ENCODE data around the gene ACVR1. TPM values are rescaled to one million over a fixed set of nuclear protein-coding genes. Genes with fewer than 3 reads are reported as not detected.

The ACVR1 gene
- polyA plus RNA-seq, 1 experiment, result 50.6 TPM

GRCh38 chr2:157787364-157787938 lies 88.7 kb downstream of the ACVR1 start:
- POLR2A ChIA-PET, result no interaction called here
- no peak for DNase-seq (ENCODE audit: low read depth, low spot score)
- Histone ChIP-seq H3K9me3 (ENCODE audit: control insufficient read depth, insufficient read depth, low read length) (no peaks in the 10 kb centered on the region), H3K27ac (ENCODE audit: low read depth, low read length) (no peak overlapping the region), H3K4me3 (ENCODE audit: low read depth, low read length) (no peak overlapping the region), H3K27me3 (ENCODE audit: control insufficient read depth, insufficient read depth, low read length) (no peaks in the 10 kb centered on the region)
- no peak for TF ChIP-seq CTCF (IDR thresholded peaks at IDR 0.05; ENCODE audit: low read depth, low read length)
- CTCF ChIA-PET, result interaction anchor here (1.1 to 2.5 kb wide), 3 partner anchors 9 to 237 kb away, joined by 4 to 8 read pairs (median 6); no protein-coding TSS in a partner anchor

GRCh38 chr2:157786663-157787363 lies 89.3 kb downstream of the ACVR1 start:
- ChIA-PET CTCF (interaction anchor here (1.1 to 1.7 kb wide), 2 partner anchors 9 to 21 kb away, joined by 4 to 8 read pairs; no protein-coding TSS in a partner anchor), POLR2A (no interaction called here)
- H3K4me3 ChIP-seq (ENCODE audit: low read depth, low read length), result no peak overlapping the region
- no peaks in the 10 kb centered on the region for H3K27me3 ChIP-seq (ENCODE audit: control insufficient read depth, insufficient read depth, low read length)
- no peak for DNase-seq (ENCODE audit: low read depth, low spot score)
- TF ChIP-seq CTCF (IDR thresholded peaks at IDR 0.05; ENCODE audit: low read depth, low read length), result no peak
- H3K9me3 ChIP-seq (ENCODE audit: control insufficient read depth, insufficient read depth, low read length), result no peaks in the 10 kb centered on the region
- no peak overlapping the region for H3K27ac ChIP-seq (ENCODE audit: low read depth, low read length)

- CTCF ChIA-PET, result interaction anchor here (0.9 to 1.7 kb wide), 2 partner anchors 8 to 91 kb away, joined by 3 to 8 read pairs; no protein-coding TSS in a partner anchor
- Histone ChIP-seq H3K9me3 (ENCODE audit: control insufficient read depth, insufficient read depth, low read length) (no peaks in the 10 kb centered on the region), H3K27me3 (ENCODE audit: control insufficient read depth, insufficient read depth, low read length) (no peaks in the 10 kb centered on the region), H3K27ac (ENCODE audit: low read depth, low read length) (no peak overlapping the region), H3K4me3 (ENCODE audit: low read depth, low read length) (no peak overlapping the region)
- POLR2A ChIA-PET, result no interaction called here
- no peak for TF ChIP-seq CTCF (IDR thresholded peaks at IDR 0.05; ENCODE audit: low read depth, low read length)
- no peak for DNase-seq (ENCODE audit: low read depth, low spot score)
Observed at GRCh38 chr2:157785866-157786662, 90.1 kb downstream of the ACVR1 start.

- ChIA-PET CTCF (interaction anchor here (0.9 kb wide), 1 partner anchor 91 kb away, joined by 3 read pairs; no protein-coding TSS in a partner anchor), POLR2A (interaction anchor here (0.7 kb wide), 1 partner anchor 91 kb away, joined by 3 read pairs; the partner anchor contains the start of gene ACVR1)
- H3K4me3 ChIP-seq (ENCODE audit: low read depth, low read length), result no peak overlapping the region
- no peaks in the 10 kb centered on the region for H3K27me3 ChIP-seq (ENCODE audit: control insufficient read depth, insufficient read depth, low read length)
- no peak for DNase-seq (ENCODE audit: low read depth, low spot score)
- TF ChIP-seq CTCF (IDR thresholded peaks at IDR 0.05; ENCODE audit: low read depth, low read length), result no peak
- H3K9me3 ChIP-seq (ENCODE audit: control insufficient read depth, insufficient read depth, low read length), result no peaks in the 10 kb centered on the region
- H3K27ac ChIP-seq (ENCODE audit: low read depth, low read length), result no peak overlapping the region
Observed at GRCh38 chr2:157785200-157785599, 90.9 kb downstream of the ACVR1 start.

Measured in AG04450 (cell line).